HEK293 (cell line): ENCODE results near the gene TXNDC8.

Experiments
- CTCF ChIA-PET: fragments of 350-600 bp; formaldehyde crosslinking; extraction: SDS; loops from one replicate; lab custom pipeline; 2021; ENCODE audit warnings: antibody characterized with exemption; lab: Yijun Ruan, JAX
- POLR2A ChIA-PET: fragments of 300-600 bp; formaldehyde crosslinking; extraction: SDS; loops from one replicate; lab custom pipeline; 2020; ENCODE audit warnings: antibody characterized with exemption, inconsistent platforms; lab: Yijun Ruan, JAX
- H3K27ac ChIP-seq: fragments of 200-500 bp; sonication (Bioruptor generic); 2 replicates; pipeline ENCODE4 v1.5.1; 2014; ENCODE audit warnings: low read depth, low read length, control low read depth, inconsistent platforms; ENCODE audit errors: extremely low read depth
- H3K36me3 ChIP-seq, 2 experiments: fragments of 200-500 bp in 1 of 2; sonication (Bioruptor generic) in 1 of 2; 1 replicate in 1 of 2; 2 replicates in 1 of 2; pipeline ENCODE4 v1.5.1; 2014 to 2017; ENCODE audit warnings: inconsistent platforms in 2 of 2, low read length in 2 of 2; ENCODE audit not compliant: control insufficient read depth in 2 of 2, insufficient read depth in 1 of 2
- H3K4me1 ChIP-seq: fragments of 200-500 bp; sonication (Bioruptor generic); 2 replicates; pipeline ENCODE4 v1.5.1; 2014; ENCODE audit warnings: mild to moderate bottlenecking, low read length, inconsistent platforms; ENCODE audit not compliant: control insufficient read depth, insufficient read depth
- H3K4me3 ChIP-seq: 2 replicates; pipeline ENCODE4 v1.5.1; 2011; ENCODE audit warnings: low read depth, mild to moderate bottlenecking, control low read depth, low read length, moderate library complexity
- H3K9me3 ChIP-seq: fragments of 200-500 bp; sonication (Bioruptor generic); 2 replicates; pipeline ENCODE4 v1.5.1; 2014; ENCODE audit warnings: low read depth, low read length, inconsistent platforms; ENCODE audit not compliant: control insufficient read depth, insufficient read depth
- GLIS1 ChIP-seq: fragments of 450-650 bp; formaldehyde crosslinking; IDR thresholded peaks from 2 replicates; pipeline ENCODE4 v1.5.1; 2016; ENCODE audit warnings: missing biosample characterization, missing genetic modification characterization
- MEIS1 ChIP-seq: sonication (generic); formaldehyde crosslinking; IDR thresholded peaks from 2 replicates; pipeline ENCODE4 v1.8.1; 2022; ENCODE audit warnings: missing genetic modification reagents, mild to moderate bottlenecking, borderline replicate concordance
- ZBTB11 ChIP-seq: fragments of 450-650 bp; formaldehyde crosslinking; conservative IDR thresholded peaks from 2 replicates; pipeline ENCODE4 v1.5.1; 2016; ENCODE audit warnings: low read depth, missing biosample characterization, missing genetic modification characterization
- ZBTB7A ChIP-seq: fragments of 450-650 bp; formaldehyde crosslinking; IDR thresholded peaks from 2 replicates; pipeline ENCODE4 v1.5.1; 2016; ENCODE audit warnings: low read depth, missing biosample characterization, missing genetic modification characterization
- ZNF140 ChIP-seq: fragments of 450-650 bp; formaldehyde crosslinking; IDR thresholded peaks from 2 replicates; pipeline ENCODE4 v1.5.1; 2016; ENCODE audit warnings: missing biosample characterization, missing genetic modification characterization
- ZNF302 ChIP-seq: fragments of 450-650 bp; formaldehyde crosslinking; IDR thresholded peaks from 2 replicates; pipeline ENCODE4 v1.5.1; 2016; ENCODE audit warnings: missing biosample characterization, missing genetic modification characterization, low read depth
- ZNF350 ChIP-seq: fragments of 450-650 bp; formaldehyde crosslinking; IDR thresholded peaks from 2 replicates; pipeline ENCODE4 v1.5.0; 2017; ENCODE audit warnings: missing biosample characterization, mild to moderate bottlenecking, missing genetic modification characterization
- ZNF366 ChIP-seq: fragments of 450-650 bp; formaldehyde crosslinking; conservative IDR thresholded peaks from 2 replicates; pipeline ENCODE4 v1.5.1; 2016; ENCODE audit warnings: missing biosample characterization, missing genetic modification characterization
- ZNF48 ChIP-seq: fragments of 450-650 bp; formaldehyde crosslinking; IDR thresholded peaks from 2 replicates; pipeline ENCODE4 v1.5.1; 2016; ENCODE audit warnings: missing biosample characterization, missing genetic modification characterization
- ZNF521 ChIP-seq: fragments of 450-650 bp; formaldehyde crosslinking; IDR thresholded peaks from 2 replicates; pipeline ENCODE4 v1.5.1; 2017; ENCODE audit warnings: missing biosample characterization, mild to moderate bottlenecking, missing genetic modification characterization
- ZNF654 ChIP-seq: fragments of 450-650 bp; formaldehyde crosslinking; IDR thresholded peaks from 2 replicates; pipeline ENCODE4 v1.5.1; 2016; ENCODE audit warnings: low read depth, missing biosample characterization, missing genetic modification characterization
- ZNF791 ChIP-seq: fragments of 450-650 bp; formaldehyde crosslinking; IDR thresholded peaks from 2 replicates; pipeline ENCODE4 v1.5.1; 2016; ENCODE audit warnings: missing biosample characterization, missing genetic modification characterization
- ZSCAN23 ChIP-seq: fragments of 450-650 bp; formaldehyde crosslinking; IDR thresholded peaks from 2 replicates; pipeline ENCODE4 v1.5.1; 2016; ENCODE audit warnings: missing biosample characterization, missing genetic modification characterization
- TF ChIP-seq, protein P1 (sequence below): fragments of 450-650 bp; formaldehyde crosslinking; IDR thresholded peaks from 2 replicates; pipeline ENCODE4 v1.5.1; 2016; ENCODE audit warnings: missing biosample characterization, missing genetic modification characterization, borderline replicate concordance
- TF ChIP-seq, protein P2 (sequence below): fragments of 450-650 bp; formaldehyde crosslinking; IDR thresholded peaks from 2 replicates; pipeline ENCODE4 v1.5.1; 2016; ENCODE audit warnings: missing biosample characterization, missing genetic modification characterization
- TF ChIP-seq, protein P3 (sequence below): fragments of 450-650 bp; formaldehyde crosslinking; IDR thresholded peaks from 2 replicates; pipeline ENCODE4 v1.5.1; 2016; ENCODE audit warnings: missing biosample characterization, missing genetic modification characterization

Gene TXNDC8

GRCh38 chr9:110343551-110343950, 5.9 kb upstream of the TXNDC8 start (continued):
- TF ChIP-seq ZBTB11 (no peak), ZNF791 (no peak), ZNF302 (no peak), ZBTB7A (tag by site-specific recombination) (no peak), ZNF48 (tag by site-specific recombination) (no peak), ZNF350 (tag by site-specific recombination) (no peak), ZNF521 (tag by site-specific recombination) (no peak), MEIS1 (CRISPR knock-in tag) (no peak), ZSCAN23 (tag by site-specific recombination) (no peak)
- TF ChIP-seq, protein P1, sequence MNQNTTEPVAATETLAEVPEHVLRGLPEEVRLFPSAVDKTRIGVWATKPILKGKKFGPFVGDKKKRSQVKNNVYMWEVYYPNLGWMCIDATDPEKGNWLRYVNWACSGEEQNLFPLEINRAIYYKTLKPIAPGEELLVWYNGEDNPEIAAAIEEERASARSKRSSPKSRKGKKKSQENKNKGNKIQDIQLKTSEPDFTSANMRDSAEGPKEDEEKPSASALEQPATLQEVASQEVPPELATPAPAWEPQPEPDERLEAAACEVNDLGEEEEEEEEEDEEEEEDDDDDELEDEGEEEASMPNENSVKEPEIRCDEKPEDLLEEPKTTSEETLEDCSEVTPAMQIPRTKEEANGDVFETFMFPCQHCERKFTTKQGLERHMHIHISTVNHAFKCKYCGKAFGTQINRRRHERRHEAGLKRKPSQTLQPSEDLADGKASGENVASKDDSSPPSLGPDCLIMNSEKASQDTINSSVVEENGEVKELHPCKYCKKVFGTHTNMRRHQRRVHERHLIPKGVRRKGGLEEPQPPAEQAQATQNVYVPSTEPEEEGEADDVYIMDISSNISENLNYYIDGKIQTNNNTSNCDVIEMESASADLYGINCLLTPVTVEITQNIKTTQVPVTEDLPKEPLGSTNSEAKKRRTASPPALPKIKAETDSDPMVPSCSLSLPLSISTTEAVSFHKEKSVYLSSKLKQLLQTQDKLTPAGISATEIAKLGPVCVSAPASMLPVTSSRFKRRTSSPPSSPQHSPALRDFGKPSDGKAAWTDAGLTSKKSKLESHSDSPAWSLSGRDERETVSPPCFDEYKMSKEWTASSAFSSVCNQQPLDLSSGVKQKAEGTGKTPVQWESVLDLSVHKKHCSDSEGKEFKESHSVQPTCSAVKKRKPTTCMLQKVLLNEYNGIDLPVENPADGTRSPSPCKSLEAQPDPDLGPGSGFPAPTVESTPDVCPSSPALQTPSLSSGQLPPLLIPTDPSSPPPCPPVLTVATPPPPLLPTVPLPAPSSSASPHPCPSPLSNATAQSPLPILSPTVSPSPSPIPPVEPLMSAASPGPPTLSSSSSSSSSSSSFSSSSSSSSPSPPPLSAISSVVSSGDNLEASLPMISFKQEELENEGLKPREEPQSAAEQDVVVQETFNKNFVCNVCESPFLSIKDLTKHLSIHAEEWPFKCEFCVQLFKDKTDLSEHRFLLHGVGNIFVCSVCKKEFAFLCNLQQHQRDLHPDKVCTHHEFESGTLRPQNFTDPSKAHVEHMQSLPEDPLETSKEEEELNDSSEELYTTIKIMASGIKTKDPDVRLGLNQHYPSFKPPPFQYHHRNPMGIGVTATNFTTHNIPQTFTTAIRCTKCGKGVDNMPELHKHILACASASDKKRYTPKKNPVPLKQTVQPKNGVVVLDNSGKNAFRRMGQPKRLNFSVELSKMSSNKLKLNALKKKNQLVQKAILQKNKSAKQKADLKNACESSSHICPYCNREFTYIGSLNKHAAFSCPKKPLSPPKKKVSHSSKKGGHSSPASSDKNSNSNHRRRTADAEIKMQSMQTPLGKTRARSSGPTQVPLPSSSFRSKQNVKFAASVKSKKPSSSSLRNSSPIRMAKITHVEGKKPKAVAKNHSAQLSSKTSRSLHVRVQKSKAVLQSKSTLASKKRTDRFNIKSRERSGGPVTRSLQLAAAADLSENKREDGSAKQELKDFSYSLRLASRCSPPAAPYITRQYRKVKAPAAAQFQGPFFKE (tag by site-specific recombination) = no peak
- TF ChIP-seq, protein P2, sequence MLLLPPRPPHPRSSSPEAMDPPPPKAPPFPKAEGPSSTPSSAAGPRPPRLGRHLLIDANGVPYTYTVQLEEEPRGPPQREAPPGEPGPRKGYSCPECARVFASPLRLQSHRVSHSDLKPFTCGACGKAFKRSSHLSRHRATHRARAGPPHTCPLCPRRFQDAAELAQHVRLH (tag by site-specific recombination) = no peak
- TF ChIP-seq, all 188 proteins: peak for 0

DNA sequence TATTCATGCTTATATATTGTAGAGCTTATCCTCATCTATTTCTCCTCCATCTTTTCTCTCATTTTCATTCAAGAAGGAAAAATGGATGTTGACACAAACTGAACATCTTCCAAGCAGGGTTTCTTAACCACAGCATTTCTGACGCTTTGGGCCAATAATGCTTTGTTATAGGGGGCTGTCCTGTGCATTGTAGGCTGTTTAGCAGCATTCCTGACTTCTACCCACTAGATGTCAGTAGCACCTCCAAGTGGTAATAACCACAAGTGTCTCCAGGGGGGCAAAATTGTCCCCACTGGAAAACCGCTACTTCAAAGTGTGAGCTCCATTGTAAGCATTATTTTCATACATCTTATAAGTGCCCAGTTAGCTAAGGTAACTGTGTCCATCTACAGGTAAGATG, 2.6 kb upstream of the TXNDC8 start:
- Histone ChIP-seq H3K4me1 (no peaks in the 10 kb centered on the region), H3K27ac (no peak overlapping the region), H3K9me3 (no peaks in the 10 kb centered on the region), H3K4me3 (no peak overlapping the region), H3K36me3 (no peaks in the 10 kb centered on the region)
- TF ChIP-seq ZNF654 = peak; percentile 43
- no peak for TF ChIP-seq ZNF366 (tag by site-specific recombination)
- ChIA-PET CTCF (interaction anchor here (0.6 to 1.7 kb wide), 11 partner anchors 8 to 283 kb away, joined by 3 to 6 read pairs (median 4); no protein-coding TSS in a partner anchor), POLR2A (no interaction called here)

DNA sequence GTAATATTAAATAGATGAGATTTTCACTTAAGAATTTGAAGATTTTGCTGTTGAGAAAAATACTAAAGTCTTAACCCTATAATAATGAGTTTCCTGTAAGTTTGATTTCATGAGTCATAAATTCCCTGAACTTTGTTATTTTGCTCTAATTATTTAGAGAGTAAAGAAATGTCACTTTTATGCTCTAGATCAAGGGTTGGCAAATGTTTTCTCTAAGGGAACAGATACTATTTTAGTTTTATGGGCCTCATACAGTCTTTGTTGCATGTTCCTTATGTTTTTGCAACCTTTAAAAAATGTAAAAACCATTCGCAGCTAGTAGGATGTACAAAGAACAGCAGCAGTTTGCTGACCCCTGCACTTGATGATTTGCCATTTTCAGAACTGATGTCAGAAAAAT, 480 bp upstream of the TXNDC8 start:
- H3K27ac ChIP-seq = no peak overlapping the region
- ChIA-PET POLR2A (no interaction called here), CTCF (no interaction called here)
- no peak overlapping the region for H3K4me3 ChIP-seq
- H3K36me3 ChIP-seq = no peaks in the 10 kb centered on the region
- H3K4me1 ChIP-seq = no peaks in the 10 kb centered on the region
- TF ChIP-seq ZNF140 (tag by site-specific recombination) (no peak), GLIS1 (no peak)
- TF ChIP-seq, protein P3, sequence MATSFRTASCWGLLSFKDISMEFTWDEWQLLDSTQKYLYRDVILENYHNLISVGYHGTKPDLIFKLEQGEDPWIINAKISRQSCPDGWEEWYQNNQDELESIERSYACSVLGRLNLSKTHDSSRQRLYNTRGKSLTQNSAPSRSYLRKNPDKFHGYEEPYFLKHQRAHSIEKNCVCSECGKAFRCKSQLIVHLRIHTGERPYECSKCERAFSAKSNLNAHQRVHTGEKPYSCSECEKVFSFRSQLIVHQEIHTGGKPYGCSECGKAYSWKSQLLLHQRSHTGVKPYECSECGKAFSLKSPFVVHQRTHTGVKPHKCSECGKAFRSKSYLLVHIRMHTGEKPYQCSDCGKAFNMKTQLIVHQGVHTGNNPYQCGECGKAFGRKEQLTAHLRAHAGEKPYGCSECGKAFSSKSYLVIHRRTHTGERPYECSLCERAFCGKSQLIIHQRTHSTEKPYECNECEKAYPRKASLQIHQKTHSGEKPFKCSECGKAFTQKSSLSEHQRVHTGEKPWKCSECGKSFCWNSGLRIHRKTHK (tag by site-specific recombination) = no peak
- no peaks in the 10 kb centered on the region for H3K9me3 ChIP-seq
